A673 (cell line): ENCODE data around the gene LAPTM4A.

ENCODE experiments used
- CTCF ChIP-seq: fragments of 300-800, 200-600 bp; sonication (generic); conservative IDR thresholded peaks from 2 replicates; pipeline ENCODE4 v1.5.1; 2017; ENCODE audit warnings: low read depth, mild to moderate bottlenecking, antibody characterized with exemption, low read length, moderate library complexity, mixed read lengths
- EZH2 ChIP-seq: fragments of 200-600 bp; sonication (generic); IDR thresholded peaks from 2 replicates; pipeline ENCODE4 v1.6.1; 2017; ENCODE audit warnings: borderline replicate concordance, low read depth, mild to moderate bottlenecking, mixed read lengths, antibody characterized with exemption, low read length; ENCODE audit not compliant: poor library complexity, severe bottlenecking

- TF ChIP-seq CTCF (no peak), EZH2 (no peak)
Measured at GRCh38 chr2:19989342-19989666, 62.1 kb downstream of the LAPTM4A start.
